ENCODE data around the gene VTN. TPM values are rescaled to one million over a fixed set of nuclear protein-coding genes. Genes with fewer than 3 reads are reported as not detected.
A peak's percentile ranks its signal among the peaks of the same experiment; 100 is the strongest.

Gene VTN
- polyA plus RNA-seq, 3 donors from 2014 or later: not detected

GRCh38 chr17:28327709-28328108 is 42.4 kb downstream of the VTN start:
- H3K9me3 Mint-ChIP-seq: no peaks in the 10 kb centered on the region
- H3K27me3 Mint-ChIP-seq (ENCODE audit: low read depth in 3 of 3): peaks cover 0 to 1% (median 0%) of the 10 kb centered on the region in 3 donors
- no peak overlapping the region for H3K4me3 Mint-ChIP-seq
- H3K27ac Mint-ChIP-seq: peak overlapping the region in 1 of 6 donors; percentile 18
- peaks cover 0 to 25% (median 8%) of the 10 kb centered on the region in 3 donors for H3K36me3 Mint-ChIP-seq
- peaks cover 2 to 8% of the 10 kb centered on the region in 2 donors for H3K4me1 Mint-ChIP-seq
- no peak for DNase-seq

- Mint-ChIP-seq H3K36me3 (peaks cover 0 to 23% (median 8%) of the 10 kb centered on the region in 3 donors), H3K4me1 (peaks cover 0 to 2% of the 10 kb centered on the region in 2 donors), H3K27me3 (ENCODE audit: low read depth in 3 of 3) (no peaks in the 10 kb centered on the region), H3K9me3 (no peaks in the 10 kb centered on the region), H3K4me3 (no peak overlapping the region), H3K27ac (no peak overlapping the region)
- DNase-seq: no peak
Measured at GRCh38 chr17:28327031-28327607, 43.0 kb downstream of the VTN start.

GRCh38 chr17:28326114-28326513 is 44.0 kb downstream of the VTN start:
- Mint-ChIP-seq H3K4me1 (no peaks in the 10 kb centered on the region), H3K27ac (no peak overlapping the region), H3K36me3 (peaks cover 0 to 20% (median 8%) of the 10 kb centered on the region in 3 donors), H3K27me3 (ENCODE audit: low read depth in 3 of 3) (no peaks in the 10 kb centered on the region), H3K9me3 (no peaks in the 10 kb centered on the region), H3K4me3 (no peak overlapping the region)
- no peak for DNase-seq

- no peak overlapping the region for H3K4me3 Mint-ChIP-seq
- no peaks in the 10 kb centered on the region for H3K9me3 Mint-ChIP-seq
- H3K4me1 Mint-ChIP-seq: peaks cover 2 to 5% of the 10 kb centered on the region in 2 donors
- DNase-seq: no peak
- no peak overlapping the region for H3K27ac Mint-ChIP-seq
- H3K27me3 Mint-ChIP-seq (ENCODE audit: low read depth in 3 of 3): no peaks in the 10 kb centered on the region
- peaks cover 0 to 20% (median 8%) of the 10 kb centered on the region in 3 donors for H3K36me3 Mint-ChIP-seq
Measured at GRCh38 chr17:28325211-28325610, 44.9 kb downstream of the VTN start.

GRCh38 chr17:28324781-28325180 is 45.3 kb downstream of the VTN start:
- no peaks in the 10 kb centered on the region for H3K27me3 Mint-ChIP-seq (ENCODE audit: low read depth in 3 of 3)
- H3K4me3 Mint-ChIP-seq: no peak overlapping the region
- DNase-seq: no peak
- H3K9me3 Mint-ChIP-seq: no peaks in the 10 kb centered on the region
- peaks cover 0 to 20% (median 8%) of the 10 kb centered on the region in 3 donors for H3K36me3 Mint-ChIP-seq
- H3K4me1 Mint-ChIP-seq: peaks cover 6 to 9% of the 10 kb centered on the region in 2 donors
- H3K27ac Mint-ChIP-seq: no peak overlapping the region

- H3K9me3 Mint-ChIP-seq: no peaks in the 10 kb centered on the region
- H3K27ac Mint-ChIP-seq: no peak overlapping the region
- no peak for DNase-seq
- peaks cover 11 to 14% of the 10 kb centered on the region in 2 donors for H3K4me1 Mint-ChIP-seq
- H3K27me3 Mint-ChIP-seq (ENCODE audit: low read depth in 3 of 3): peaks cover 0 to 2% (median 0%) of the 10 kb centered on the region in 3 donors
- no peak overlapping the region for H3K4me3 Mint-ChIP-seq
- H3K36me3 Mint-ChIP-seq: peaks cover 0 to 20% (median 8%) of the 10 kb centered on the region in 3 donors
Measured at GRCh38 chr17:28324267-28324745, 45.8 kb downstream of the VTN start.

- Mint-ChIP-seq H3K27me3 (ENCODE audit: low read depth in 3 of 3) (peaks cover 3 to 10% (median 6%) of the 10 kb centered on the region in 3 donors), H3K4me3 (peak overlapping the region; percentile 87 to 91 (median 88)), H3K36me3 (no peaks in the 10 kb centered on the region), H3K27ac (peak overlapping the region; percentile 29 to 85 (median 64)), H3K9me3 (no peaks in the 10 kb centered on the region), H3K4me1 (peaks cover 25 to 31% of the 10 kb centered on the region in 2 donors)
- DNase-seq: no peak
Measured at GRCh38 chr17:28320215-28321061, 49.7 kb downstream of the VTN start.

- H3K4me3 Mint-ChIP-seq: peak overlapping the region; percentile 87 to 91 (median 88)
Measured at GRCh38 chr17:28319598-28319935, 50.5 kb downstream of the VTN start.

GRCh38 chr17:28318759-28319597 is 51.1 kb downstream of the VTN start, which contains the start of gene TMEM97:
Gene TMEM97, plus strand, starts transcription at chr17:28319200. Its CDS starts 40 bp downstream, at chr17:28319240.
- Mint-ChIP-seq H3K27me3 (ENCODE audit: low read depth in 3 of 3) (peaks cover 6 to 10% (median 6%) of the 10 kb centered on the region in 3 donors), H3K36me3 (no peaks in the 10 kb centered on the region)

More at GRCh38 chr17:28319598-28319935, 50.5 kb downstream of the VTN start:
- peaks cover 6 to 10% (median 6%) of the 10 kb centered on the region in 3 donors for H3K27me3 Mint-ChIP-seq (ENCODE audit: low read depth in 3 of 3)
- no peaks in the 10 kb centered on the region for H3K36me3 Mint-ChIP-seq
- no peak for DNase-seq
- H3K4me1 Mint-ChIP-seq: peaks cover 25 to 31% of the 10 kb centered on the region in 2 donors
- no peaks in the 10 kb centered on the region for H3K9me3 Mint-ChIP-seq
- H3K27ac Mint-ChIP-seq: peak overlapping the region; percentile 58 to 85 (median 76)

GRCh38 chr17:28317966-28318758 is 51.9 kb downstream of the VTN start:
- DNase-seq: no peak
- Mint-ChIP-seq H3K4me3 (peak overlapping the region; percentile 87 to 91 (median 88)), H3K36me3 (no peaks in the 10 kb centered on the region), H3K4me1 (peaks cover 25 to 31% of the 10 kb centered on the region in 2 donors), H3K27ac (peak overlapping the region in 4 of 6 donors; percentile 24 to 85 (median 58)), H3K27me3 (ENCODE audit: low read depth in 3 of 3) (peaks cover 6 to 10% (median 6%) of the 10 kb centered on the region in 3 donors), H3K9me3 (no peaks in the 10 kb centered on the region)

More at GRCh38 chr17:28318759-28319597, 51.1 kb downstream of the VTN start, which contains the start of gene TMEM97:
- no peaks in the 10 kb centered on the region for H3K9me3 Mint-ChIP-seq
- DNase-seq: peak; percentile 95
- peaks cover 25 to 31% of the 10 kb centered on the region in 2 donors for H3K4me1 Mint-ChIP-seq
- peak within 1 kb of the TSS; percentile 58 to 85 (median 76) for H3K27ac Mint-ChIP-seq
- H3K4me3 Mint-ChIP-seq: peak within 1 kb of the TSS; percentile 87 to 91 (median 88)

Data from immature natural killer cell (primary cell).